ENCODE data around the gene PHACTR4. TPM values are rescaled to one million over a fixed set of nuclear protein-coding genes. Genes with fewer than 3 reads are reported as not detected.

Gene PHACTR4
- total RNA-seq, 4 donors from 2014 or later, result 9.0 to 45.2 (median 24.3) TPM

- no peaks in the 10 kb centered on the region for H3K4me1 ChIP-seq
- intact Hi-C loops (cut with DNase I; ENCODE audit: low total_unique reads), result no loop called here
- H3K27me3 ChIP-seq, result no peaks in the 10 kb centered on the region
- no peak overlapping the region for H3K4me3 ChIP-seq
- no peak overlapping the region for H3K27ac ChIP-seq
- TF ChIP-seq CTCF (IDR thresholded peaks at IDR 0.05) (no peak), POLR2A (IDR thresholded peaks at IDR 0.05) (no peak)
- no peaks in the 10 kb centered on the region for H3K9me3 ChIP-seq
- DNase-seq, result no peak
- no peaks in the 10 kb centered on the region for H3K36me3 ChIP-seq
These were observed 110.8 kb downstream of the PHACTR4 start for GRCh38 chr1:28480308-28480707.

GRCh38 chr1:28482138-28482537, 112.6 kb downstream of the PHACTR4 start:
- H3K4me1 ChIP-seq, result no peaks in the 10 kb centered on the region
- no peaks in the 10 kb centered on the region for H3K36me3 ChIP-seq
- DNase-seq, result no peak
- H3K4me3 ChIP-seq, result no peak overlapping the region
- intact Hi-C loops (cut with DNase I; ENCODE audit: low total_unique reads), result no loop called here
- H3K27ac ChIP-seq, result no peak overlapping the region
- no peaks in the 10 kb centered on the region for H3K27me3 ChIP-seq
- TF ChIP-seq POLR2A (IDR thresholded peaks at IDR 0.05), result no peak
- TF ChIP-seq CTCF (IDR thresholded peaks at IDR 0.05), result no peak
- no peaks in the 10 kb centered on the region for H3K9me3 ChIP-seq

GRCh38 chr1:28482702-28483101, 113.2 kb downstream of the PHACTR4 start:
- Histone ChIP-seq H3K4me1 (no peaks in the 10 kb centered on the region), H3K4me3 (no peak overlapping the region), H3K36me3 (no peaks in the 10 kb centered on the region), H3K9me3 (no peaks in the 10 kb centered on the region), H3K27ac (no peak overlapping the region), H3K27me3 (no peaks in the 10 kb centered on the region)
- no peak for TF ChIP-seq CTCF (IDR thresholded peaks at IDR 0.05)
- TF ChIP-seq POLR2A (IDR thresholded peaks at IDR 0.05), result no peak
- no peak for DNase-seq
- intact Hi-C loops (cut with DNase I; ENCODE audit: low total_unique reads), result no loop called here

- no peaks in the 10 kb centered on the region for H3K27me3 ChIP-seq
- H3K36me3 ChIP-seq, result no peaks in the 10 kb centered on the region
- TF ChIP-seq CTCF (IDR thresholded peaks at IDR 0.05) (no peak), POLR2A (IDR thresholded peaks at IDR 0.05) (no peak)
- no peaks in the 10 kb centered on the region for H3K4me1 ChIP-seq
- no peak for DNase-seq
- no peak overlapping the region for H3K4me3 ChIP-seq
- intact Hi-C loops (cut with DNase I; ENCODE audit: low total_unique reads), result no loop called here
- no peak overlapping the region for H3K27ac ChIP-seq
- H3K9me3 ChIP-seq, result no peaks in the 10 kb centered on the region
These were observed 125.2 kb downstream of the PHACTR4 start for GRCh38 chr1:28494737-28495136.

GRCh38 chr1:28499553-28499952, 130.0 kb downstream of the PHACTR4 start:
- H3K27ac ChIP-seq, result no peak overlapping the region
- H3K4me3 ChIP-seq, result no peak overlapping the region
- H3K36me3 ChIP-seq, result no peaks in the 10 kb centered on the region
- no peaks in the 10 kb centered on the region for H3K4me1 ChIP-seq
- no peak for DNase-seq
- intact Hi-C loops (cut with DNase I; ENCODE audit: low total_unique reads), result no loop called here
- no peaks in the 10 kb centered on the region for H3K27me3 ChIP-seq
- TF ChIP-seq CTCF (IDR thresholded peaks at IDR 0.05), result no peak
- TF ChIP-seq POLR2A (IDR thresholded peaks at IDR 0.05), result no peak
- no peaks in the 10 kb centered on the region for H3K9me3 ChIP-seq
